Mucosa of stomach (tissue), 1 donor: ENCODE measurements around the gene ERAS.

Source experiments
- H3K27me3 ChIP-seq: one replicate; pipeline ENCODE4 v1.7.0; 2013; ENCODE audit warnings: mild to moderate bottlenecking, low read length; ENCODE audit not compliant: control insufficient read depth, insufficient read depth
- H3K36me3 ChIP-seq: one replicate; pipeline ENCODE4 v1.7.0; 2013; ENCODE audit warnings: low read length; ENCODE audit not compliant: control insufficient read depth, insufficient read depth
- H3K4me1 ChIP-seq: one replicate; pipeline ENCODE4 v1.7.0; 2013; ENCODE audit warnings: mild to moderate bottlenecking, low read length; ENCODE audit not compliant: control insufficient read depth, insufficient read depth
- H3K4me3 ChIP-seq: one replicate; pipeline ENCODE4 v1.7.0; 2013; ENCODE audit warnings: low read length
- H3K9ac ChIP-seq: one replicate; pipeline ENCODE4 v1.7.0; 2013; ENCODE audit warnings: mild to moderate bottlenecking, low read length, moderate library complexity
- H3K9me3 ChIP-seq: one replicate; pipeline ENCODE4 v1.7.0; 2013; ENCODE audit warnings: mild to moderate bottlenecking, low read length, moderate library complexity; ENCODE audit not compliant: control insufficient read depth
- donor health status: Pancreatic carcinoma.

ERAS gene, protein sequence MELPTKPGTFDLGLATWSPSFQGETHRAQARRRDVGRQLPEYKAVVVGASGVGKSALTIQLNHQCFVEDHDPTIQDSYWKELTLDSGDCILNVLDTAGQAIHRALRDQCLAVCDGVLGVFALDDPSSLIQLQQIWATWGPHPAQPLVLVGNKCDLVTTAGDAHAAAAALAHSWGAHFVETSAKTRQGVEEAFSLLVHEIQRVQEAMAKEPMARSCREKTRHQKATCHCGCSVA

DNA sequence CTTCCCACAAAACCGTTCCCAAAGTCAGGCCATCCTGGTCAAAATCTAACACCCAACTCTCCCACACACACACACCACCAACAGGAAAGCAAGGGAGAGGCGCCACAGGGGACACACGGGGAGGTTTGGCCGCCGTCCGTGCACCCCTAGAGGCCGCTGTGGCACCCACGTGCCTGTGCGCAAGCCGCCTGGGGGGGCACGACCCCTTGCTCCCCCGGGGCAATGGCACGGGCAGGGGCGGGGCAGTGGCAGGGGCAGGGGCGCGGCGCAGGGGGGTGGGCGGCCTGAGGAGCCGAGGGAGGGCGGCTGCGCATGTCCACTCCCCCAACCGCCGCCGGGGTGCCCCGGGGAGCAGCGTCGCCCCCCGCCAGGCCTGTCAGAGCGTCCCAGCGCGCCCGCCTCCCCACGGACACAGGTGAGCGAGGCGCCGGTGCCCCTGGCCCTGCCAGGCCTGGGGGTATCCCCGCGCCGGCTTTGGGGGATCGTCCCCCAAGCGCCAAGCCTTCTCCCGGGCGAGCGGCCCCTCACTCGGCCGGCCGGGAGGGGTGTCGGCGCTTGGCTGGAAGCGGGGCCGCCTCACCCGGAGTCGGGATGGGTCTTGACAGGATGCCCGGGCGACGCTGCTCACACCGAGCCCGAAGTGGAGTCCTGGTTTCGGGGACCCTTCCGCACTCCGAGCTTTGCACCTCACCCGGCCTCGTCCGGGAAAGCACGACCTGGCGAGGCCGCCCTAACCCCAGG is at the start of gene ERAS:
ERAS (plus strand) TSS at position 379 of the 741 bp plus-strand sequence. CDS start 2,611 bp downstream, outside the sequence.
- Histone ChIP-seq H3K9ac (no peak within 1 kb of the TSS), H3K4me1 (no peaks in the 10 kb centered on the region), H3K9me3 (no peaks in the 10 kb centered on the region), H3K27me3 (peaks cover 9% of the 10 kb centered on the region), H3K36me3 (no peaks in the 10 kb centered on the region), H3K4me3 (no peak within 1 kb of the TSS)

DNA sequence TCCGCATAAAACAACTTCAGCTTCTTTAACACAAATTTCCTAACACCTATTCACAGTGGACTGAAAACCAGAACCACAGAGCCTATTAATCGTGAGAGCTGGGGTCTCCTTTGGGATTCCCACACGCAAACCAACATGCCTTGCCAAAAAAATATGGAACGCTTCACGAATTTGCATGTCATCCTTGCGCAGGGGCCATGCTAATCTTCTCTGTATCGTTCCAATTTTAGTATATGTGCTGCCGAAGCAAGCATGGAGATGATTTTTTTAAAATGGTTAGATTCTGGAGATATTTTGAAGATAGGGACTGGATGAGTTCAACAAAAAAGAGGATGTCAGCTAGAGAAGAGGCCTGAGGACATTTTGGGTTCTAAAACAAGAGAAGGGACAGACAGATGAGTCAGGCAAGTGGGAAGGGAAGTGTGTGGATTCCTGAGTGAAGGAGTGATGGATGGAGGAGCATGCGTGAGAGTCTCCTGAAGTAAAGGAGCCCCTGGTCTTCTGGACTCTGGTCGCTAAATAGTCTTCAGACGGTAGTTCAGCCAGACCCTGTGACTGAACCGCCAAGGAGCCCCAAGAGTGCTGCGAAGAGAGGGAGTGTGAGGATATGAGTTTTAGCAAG is 49.4 kb upstream of the ERAS start:
- H3K27me3 ChIP-seq: no peaks in the 10 kb centered on the region
- H3K9ac ChIP-seq: no peak overlapping the region
- H3K4me1 ChIP-seq: no peaks in the 10 kb centered on the region
- no peaks in the 10 kb centered on the region for H3K36me3 ChIP-seq
- H3K4me3 ChIP-seq: no peak overlapping the region
- no peaks in the 10 kb centered on the region for H3K9me3 ChIP-seq

DNA sequence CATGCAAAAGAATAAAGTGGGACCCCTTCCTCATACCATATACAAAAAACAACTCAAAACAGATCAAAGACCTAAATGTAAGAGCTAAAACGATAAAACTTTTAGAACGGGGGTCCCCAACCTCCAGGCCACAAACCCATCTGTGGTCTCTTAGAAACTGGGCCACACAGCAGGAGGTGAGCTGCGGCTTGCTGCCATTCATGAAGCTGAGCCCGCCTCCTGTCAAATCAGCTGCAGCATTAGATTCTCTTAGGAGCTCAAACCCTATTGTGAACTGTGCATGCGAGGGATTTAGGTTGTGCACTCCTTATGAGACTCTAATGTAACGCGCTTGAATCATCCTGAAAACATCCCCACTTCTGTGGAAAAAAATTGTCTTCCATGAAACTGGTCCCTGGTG is 46.9 kb upstream of the ERAS start:
- Histone ChIP-seq H3K36me3 (no peaks in the 10 kb centered on the region), H3K9ac (no peak overlapping the region), H3K27me3 (no peaks in the 10 kb centered on the region), H3K4me1 (no peaks in the 10 kb centered on the region), H3K4me3 (no peak overlapping the region), H3K9me3 (no peaks in the 10 kb centered on the region)

DNA sequence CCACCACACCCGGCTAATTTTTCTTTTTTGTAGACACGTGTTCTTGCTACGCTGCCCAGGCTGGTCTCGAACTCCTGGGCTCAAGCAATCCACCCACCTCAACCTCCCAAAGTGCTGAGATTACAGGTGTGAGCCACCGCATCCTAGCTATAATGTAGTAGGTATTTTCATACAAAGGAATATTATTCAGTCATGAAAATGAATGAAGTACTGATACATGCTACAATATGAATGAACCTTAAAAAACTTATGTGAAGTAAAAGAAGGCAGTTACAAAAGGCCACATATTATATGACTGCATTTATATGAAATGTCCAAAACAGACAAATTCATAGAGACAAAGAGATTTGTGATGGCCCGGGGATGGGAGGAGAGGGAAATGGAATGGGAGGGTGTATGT is 44.6 kb upstream of the ERAS start:
- H3K4me1 ChIP-seq: no peaks in the 10 kb centered on the region
- H3K9ac ChIP-seq: no peak overlapping the region
- no peaks in the 10 kb centered on the region for H3K27me3 ChIP-seq
- no peak overlapping the region for H3K4me3 ChIP-seq
- no peaks in the 10 kb centered on the region for H3K36me3 ChIP-seq
- H3K9me3 ChIP-seq: no peaks in the 10 kb centered on the region

DNA sequence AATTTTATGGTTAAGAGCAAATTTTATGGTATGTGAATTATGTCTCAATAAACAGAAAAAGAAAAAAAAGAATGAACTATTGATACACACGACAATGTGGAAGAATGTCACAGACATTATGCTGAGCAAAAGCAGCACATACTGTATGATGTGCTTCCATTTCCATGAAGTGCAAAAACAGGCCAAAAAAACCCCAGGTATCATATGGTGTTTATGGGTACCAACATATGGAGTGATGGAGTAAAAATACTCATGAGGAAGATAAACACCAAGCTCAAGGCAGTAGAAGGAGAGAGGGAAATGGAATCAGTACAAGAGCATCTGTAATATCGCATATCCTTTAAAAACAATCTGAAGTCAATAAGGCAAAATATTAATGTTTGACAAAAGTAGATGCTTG is 44.1 kb upstream of the ERAS start:
- H3K4me3 ChIP-seq: no peak overlapping the region
- no peaks in the 10 kb centered on the region for H3K36me3 ChIP-seq
- no peak overlapping the region for H3K9ac ChIP-seq
- H3K4me1 ChIP-seq: no peaks in the 10 kb centered on the region
- H3K27me3 ChIP-seq: peaks cover 3% of the 10 kb centered on the region
- H3K9me3 ChIP-seq: no peaks in the 10 kb centered on the region

DNA sequence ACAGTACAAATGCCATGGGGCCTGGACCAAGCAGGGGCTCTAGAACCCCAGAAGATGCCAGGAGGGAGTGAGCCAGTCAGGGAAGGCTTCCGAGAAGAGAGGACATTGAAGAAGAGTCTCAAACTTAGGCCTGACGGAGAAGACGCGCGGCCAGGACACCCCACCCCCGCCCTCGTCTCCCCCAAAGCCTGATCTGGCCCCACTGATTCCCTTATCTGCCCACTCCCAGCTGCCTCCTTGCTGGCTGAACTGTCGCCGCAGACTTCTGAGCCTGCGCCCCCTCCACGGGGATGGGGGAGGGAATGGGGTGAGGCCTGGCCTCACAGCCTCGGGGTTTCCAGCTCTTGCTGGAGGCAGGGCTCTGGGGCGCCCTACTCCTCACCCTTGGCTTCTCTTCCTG is 43.5 kb upstream of the ERAS start:
- Histone ChIP-seq H3K27me3 (peaks cover 4% of the 10 kb centered on the region), H3K9me3 (no peaks in the 10 kb centered on the region), H3K4me3 (no peak overlapping the region), H3K9ac (no peak overlapping the region), H3K36me3 (no peaks in the 10 kb centered on the region), H3K4me1 (no peaks in the 10 kb centered on the region)

DNA sequence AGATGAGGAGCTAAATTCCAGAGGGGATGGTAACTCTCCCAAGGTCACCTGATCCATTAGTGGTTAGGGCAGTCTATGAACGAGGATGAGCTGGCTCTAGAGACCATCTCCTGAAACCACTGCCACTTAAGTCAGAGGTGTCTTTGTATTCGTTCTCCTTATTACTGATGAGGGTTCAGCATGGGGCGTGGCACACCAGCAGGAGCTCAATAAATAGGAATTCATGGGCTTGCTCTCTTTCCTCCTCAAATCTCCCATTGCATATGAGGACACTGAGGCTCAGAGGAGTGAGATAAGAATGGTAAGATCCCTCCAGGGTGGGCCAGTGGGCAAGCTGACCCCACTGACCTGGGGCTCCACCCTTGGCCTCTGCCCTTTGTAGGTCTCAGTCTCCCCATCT is 41.6 kb upstream of the ERAS start:
- Histone ChIP-seq H3K4me1 (no peaks in the 10 kb centered on the region), H3K36me3 (no peaks in the 10 kb centered on the region), H3K4me3 (no peak overlapping the region), H3K9ac (no peak overlapping the region), H3K9me3 (no peaks in the 10 kb centered on the region), H3K27me3 (peaks cover 4% of the 10 kb centered on the region)

DNA sequence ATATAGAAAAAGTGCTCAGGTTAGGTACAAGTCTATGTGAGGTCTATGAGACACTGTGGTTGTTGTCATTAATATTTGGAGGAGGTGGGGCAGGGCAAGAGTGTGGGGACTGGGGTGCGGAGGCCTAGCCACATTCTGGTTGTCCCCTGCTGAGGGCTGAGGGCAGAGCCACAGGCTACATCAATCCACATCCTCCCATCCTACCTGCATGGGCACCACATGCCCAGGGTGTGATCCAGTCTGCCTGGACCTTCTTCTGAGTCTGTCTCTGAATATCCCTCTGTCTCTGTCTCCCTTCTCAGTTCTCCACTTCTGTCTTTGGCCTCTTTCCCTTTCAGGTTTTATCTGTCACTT is 41.1 kb upstream of the ERAS start:
- Histone ChIP-seq H3K9me3 (no peaks in the 10 kb centered on the region), H3K36me3 (no peaks in the 10 kb centered on the region), H3K4me3 (no peak overlapping the region), H3K9ac (no peak overlapping the region), H3K27me3 (peaks cover 4% of the 10 kb centered on the region), H3K4me1 (no peaks in the 10 kb centered on the region)

DNA sequence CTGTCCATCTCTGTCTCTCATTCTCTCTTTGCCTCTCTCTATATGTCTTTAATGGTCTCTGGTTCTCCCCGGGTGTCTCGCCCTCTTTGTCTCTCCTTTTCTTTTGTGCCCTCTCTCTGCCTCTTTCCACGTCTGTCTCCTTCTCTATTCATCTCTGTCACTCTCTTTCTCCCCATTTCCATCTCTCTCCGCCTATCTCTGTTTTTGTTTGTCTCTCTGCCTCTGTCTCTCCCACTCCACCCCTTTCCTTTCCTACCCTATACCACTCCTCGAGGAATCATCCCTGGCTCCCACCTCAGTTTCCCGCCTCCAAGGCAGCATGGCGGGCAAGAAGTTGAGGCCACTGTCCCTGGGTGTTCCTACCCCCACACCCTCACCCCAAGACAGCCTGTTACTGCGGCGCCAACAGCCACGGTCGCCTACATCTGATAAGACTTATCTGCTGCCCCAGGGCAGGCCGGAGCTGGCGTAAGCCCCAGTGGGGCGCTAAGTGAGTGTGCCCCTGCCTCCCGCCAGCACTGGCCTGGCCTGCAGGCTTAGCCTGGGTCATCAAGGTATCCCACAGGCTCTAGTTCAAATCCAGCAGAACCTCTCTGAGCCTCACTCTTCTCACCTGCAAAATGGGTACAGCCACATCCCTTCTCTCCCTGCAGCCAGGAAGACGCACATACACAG is 40.6 kb upstream of the ERAS start:
- no peak overlapping the region for H3K9ac ChIP-seq
- no peaks in the 10 kb centered on the region for H3K36me3 ChIP-seq
- no peaks in the 10 kb centered on the region for H3K9me3 ChIP-seq
- H3K4me1 ChIP-seq: no peaks in the 10 kb centered on the region
- no peak overlapping the region for H3K4me3 ChIP-seq
- H3K27me3 ChIP-seq: peaks cover 4% of the 10 kb centered on the region

DNA sequence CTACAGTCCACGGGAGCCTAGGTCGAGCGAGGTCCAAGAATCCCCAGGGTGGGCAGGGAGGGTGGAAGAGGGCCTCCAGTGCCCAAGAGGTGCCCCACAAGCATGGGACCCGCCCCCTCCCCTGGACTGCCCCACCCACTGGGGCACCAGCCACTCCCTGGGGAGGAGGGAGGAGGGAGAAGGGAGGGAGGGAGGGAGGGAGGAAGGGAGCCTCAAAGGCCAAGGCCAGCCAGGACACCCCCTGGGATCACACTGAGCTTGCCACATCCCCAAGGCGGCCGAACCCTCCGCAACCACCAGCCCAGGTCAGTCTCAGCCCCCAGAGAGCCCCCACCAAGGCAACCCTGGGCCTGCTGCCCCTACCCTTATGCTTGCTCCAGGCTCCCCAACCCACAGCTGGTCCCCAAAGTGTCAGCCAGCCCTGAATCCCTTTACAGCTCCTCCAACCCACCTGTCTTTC is 39.9 kb upstream of the ERAS start, which contains the start of gene GATA1:
GATA1 (plus strand) TSS at position 250 of the 460 bp plus-strand sequence. CDS start 4,520 bp downstream, outside the sequence.
- Histone ChIP-seq H3K36me3 (no peaks in the 10 kb centered on the region), H3K9me3 (no peaks in the 10 kb centered on the region), H3K9ac (no peak within 1 kb of the TSS), H3K27me3 (peaks cover 4% of the 10 kb centered on the region), H3K4me3 (no peak within 1 kb of the TSS), H3K4me1 (no peaks in the 10 kb centered on the region)

DNA sequence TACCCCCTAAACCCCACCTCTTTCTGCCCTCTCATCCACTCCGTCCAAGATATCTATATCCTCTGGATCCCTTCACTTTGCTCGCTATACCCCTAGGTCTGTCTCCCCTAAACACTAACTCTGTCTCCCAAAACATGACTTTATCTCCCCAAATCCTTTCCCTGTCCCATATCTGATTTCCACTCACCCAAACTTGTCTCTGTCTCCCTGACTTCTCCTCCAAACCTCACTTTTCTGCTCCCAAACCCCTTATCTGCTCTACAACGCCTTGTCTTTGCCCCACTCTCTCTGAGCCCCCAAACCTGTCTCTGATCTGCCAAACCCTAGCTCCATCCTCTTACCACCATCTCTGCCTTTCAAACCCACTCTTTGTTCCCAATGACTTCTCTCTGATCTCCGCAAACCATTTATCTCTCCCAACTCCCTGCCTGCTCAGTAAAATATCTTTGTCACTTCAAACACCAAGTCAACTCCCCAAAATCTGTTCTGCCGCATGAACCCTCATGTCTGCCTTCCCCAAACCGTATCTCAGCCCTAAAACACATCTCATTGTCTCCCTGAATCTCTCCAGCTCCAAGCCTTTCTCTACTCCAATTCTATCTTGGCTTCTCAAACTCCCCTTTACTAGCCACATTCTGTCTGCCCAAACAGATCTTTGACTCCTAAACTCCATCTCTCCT is 39.3 kb upstream of the ERAS start:
- no peak overlapping the region for H3K9ac ChIP-seq
- H3K4me1 ChIP-seq: no peaks in the 10 kb centered on the region
- H3K27me3 ChIP-seq: peaks cover 4% of the 10 kb centered on the region
- no peaks in the 10 kb centered on the region for H3K36me3 ChIP-seq
- no peaks in the 10 kb centered on the region for H3K9me3 ChIP-seq
- H3K4me3 ChIP-seq: no peak overlapping the region
